HG03095 (cell line): ENCODE data around the gene CCDC85B.
"Not testable (repeated sequence)": the region's sequence is repeated elsewhere in the genome, so short reads cannot be mapped to it uniquely, and the experiment has no call there.

Experiments
- ATAC-seq: cut with Tn5 transposase; IDR thresholded peaks from one replicate; pipeline ENCODE4 v1.9.1; 2021; ENCODE audit warnings: moderate library complexity; ENCODE audit not compliant: unreplicated experiment

The CCDC85B gene

DNA sequence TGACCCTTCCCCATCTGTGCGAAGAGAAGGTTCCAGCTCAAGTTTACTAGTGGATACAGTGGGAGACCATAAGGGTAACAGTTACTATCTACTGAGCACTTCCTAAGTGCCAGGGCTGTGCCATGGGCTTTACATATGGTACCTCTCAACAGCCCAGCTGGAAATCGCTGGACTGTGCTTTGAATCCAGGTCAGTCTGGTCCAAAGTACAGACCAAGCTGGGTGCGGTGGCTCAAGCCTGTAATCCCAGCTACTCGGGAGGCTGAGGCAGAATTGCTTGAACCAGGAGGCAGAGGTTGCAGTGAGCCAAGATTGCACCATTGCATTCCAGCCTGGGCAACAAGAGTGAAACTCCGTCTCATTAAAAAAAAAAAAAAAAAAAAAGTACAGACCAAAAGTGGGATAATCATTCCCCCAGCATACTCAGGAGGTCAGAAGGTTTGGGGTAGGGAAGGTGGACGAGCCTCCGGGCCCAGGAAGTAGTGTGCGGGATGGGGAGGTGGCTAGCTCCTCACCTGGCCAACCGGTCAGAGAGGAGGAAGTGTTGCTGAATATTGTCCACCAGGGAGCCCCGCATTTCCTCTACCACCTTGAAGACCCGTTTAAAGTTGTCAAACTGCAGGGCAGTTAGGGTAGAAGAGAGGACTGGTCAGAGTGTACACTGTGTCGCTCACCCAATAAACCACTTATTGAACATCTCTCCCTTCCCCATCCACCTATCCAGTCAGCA is 4.5 kb upstream of the CCDC85B start:
- ATAC-seq = no peak

DNA sequence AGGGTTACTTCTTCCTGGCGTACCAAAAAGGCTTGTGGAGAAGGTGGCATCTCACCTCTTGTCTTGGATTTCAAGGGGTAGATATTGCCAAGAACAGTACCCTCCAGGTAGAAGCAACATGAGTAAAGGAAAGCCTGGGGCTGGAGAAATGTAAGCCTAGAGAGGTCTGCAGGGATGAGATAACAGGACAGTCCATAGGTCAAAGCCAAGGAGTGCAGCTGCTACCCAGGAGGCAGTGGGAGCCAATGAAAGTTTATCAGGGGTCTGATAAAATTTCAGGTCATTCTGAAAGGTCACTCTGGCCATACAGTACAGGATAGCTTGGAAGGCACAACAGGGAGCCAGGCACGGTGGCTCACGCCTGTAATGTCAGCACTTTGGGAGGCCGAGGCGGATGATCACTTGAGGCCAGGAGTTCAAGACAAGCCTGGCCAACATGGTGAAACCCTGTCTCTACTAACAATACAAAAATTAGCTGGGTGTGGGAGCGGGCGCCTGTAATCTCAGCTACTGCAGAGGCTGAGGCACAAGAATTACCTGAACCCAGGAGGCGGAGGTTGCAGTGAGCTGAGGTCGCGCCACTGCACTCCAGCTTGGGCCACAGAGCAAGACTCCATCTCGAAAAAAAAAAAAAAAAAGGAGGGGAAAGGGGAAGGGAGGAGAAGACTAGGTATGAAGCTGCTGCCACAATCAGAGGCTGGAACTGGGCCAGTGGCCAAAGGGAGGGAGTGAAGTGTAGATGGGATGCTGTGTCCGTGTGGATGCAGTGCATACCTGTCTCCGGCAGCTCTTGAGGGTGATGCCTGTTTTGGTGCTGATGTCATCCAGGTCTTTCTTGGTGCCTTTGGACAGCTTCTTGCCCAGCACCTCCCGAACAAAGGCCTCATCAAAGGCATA is 3.4 kb upstream of the CCDC85B start:
- no peak for ATAC-seq

DNA sequence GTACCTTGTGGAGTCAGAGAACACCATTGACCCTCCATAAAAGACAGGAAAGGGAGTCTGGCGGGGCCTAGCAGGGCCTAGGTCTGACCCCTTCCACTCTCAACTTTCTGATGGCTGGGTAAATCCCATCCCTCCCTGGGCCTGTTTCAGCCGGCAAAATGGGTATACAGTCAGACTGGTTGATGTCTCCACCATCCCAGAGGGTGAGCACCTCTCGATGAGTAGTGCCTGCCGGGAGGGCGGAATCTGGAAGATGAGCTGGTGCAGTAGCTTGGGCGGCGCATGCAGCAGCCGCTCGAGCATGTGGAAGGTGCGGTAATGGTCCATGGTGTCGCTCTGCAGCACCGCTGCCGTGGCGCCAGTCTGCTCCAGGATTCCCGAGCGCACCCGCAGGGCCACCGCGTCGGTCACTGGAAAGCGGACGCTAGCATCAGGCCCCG is 2.7 kb upstream of the CCDC85B start:
- no peak for ATAC-seq

- ATAC-seq = peak; percentile 36
Measured at GRCh38 chr11:65888163-65888814, 2.2 kb upstream of the CCDC85B start, which contains the start of gene FIBP. FIBP (minus strand) TSS chr11:65888471; CDS start chr11:65888418, 53 bp downstream.

- no peak for ATAC-seq
Measured at GRCh38 chr11:65891219-65892136, 1.0 kb downstream of the CCDC85B start.

- ATAC-seq = not testable (repeated sequence)
Measured at GRCh38 chr11:65892137-65892540, 1.7 kb downstream of the CCDC85B start.

- no peak for ATAC-seq
Measured at GRCh38 chr11:65892661-65893317, 2.3 kb downstream of the CCDC85B start.

- no peak for ATAC-seq
Measured at GRCh38 chr11:65894034-65894591, 3.6 kb downstream of the CCDC85B start.

- ATAC-seq = no peak
Measured at GRCh38 chr11:65895482-65895981, 5.1 kb downstream of the CCDC85B start.

DNA sequence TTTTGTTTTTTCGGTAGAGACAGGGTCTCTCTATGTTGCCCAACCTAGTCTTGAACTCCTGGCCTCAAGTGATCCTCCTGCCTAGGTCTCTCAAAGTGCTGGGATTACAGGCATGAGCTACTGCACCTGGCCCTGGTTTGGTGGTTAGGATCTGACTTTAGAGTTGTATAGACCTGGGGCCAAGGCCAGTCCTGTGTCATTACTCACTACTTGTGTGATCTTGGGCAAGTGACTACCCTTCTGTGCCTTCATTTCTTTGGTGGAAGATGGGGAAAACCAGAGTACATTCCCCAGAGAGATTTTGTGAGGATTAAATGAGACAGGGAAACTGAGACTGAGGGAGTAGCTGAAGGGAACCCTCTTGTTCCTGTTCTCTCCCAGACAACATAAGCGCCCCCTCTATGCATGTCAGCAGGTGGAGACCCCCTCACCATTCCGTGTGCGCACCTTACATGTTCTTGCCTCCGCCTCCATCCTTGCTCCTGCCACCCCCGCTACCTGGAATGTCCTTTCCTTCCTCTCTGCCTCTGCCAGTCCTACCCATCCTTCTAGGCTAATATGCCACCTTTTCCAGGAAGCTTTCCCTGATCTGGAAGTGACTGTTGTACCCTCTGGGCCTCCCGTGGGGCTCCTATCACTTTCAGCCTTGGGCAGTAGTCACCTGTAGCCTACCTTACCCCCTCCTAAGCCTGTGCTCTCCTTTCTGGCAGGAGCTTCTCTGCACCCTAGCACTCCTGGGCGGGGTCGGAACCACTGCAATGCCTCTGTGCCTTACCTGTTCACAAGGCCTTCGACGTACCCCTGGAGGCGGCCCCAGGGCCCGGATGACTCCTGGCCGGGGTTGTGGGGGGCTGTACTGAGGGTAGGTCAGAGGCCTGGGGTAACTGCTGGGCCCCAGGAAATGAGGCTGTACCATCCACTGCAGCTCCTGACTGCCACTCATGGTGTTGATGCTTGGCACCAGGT is 5.8 kb downstream of the CCDC85B start:
- no peak for ATAC-seq

DNA sequence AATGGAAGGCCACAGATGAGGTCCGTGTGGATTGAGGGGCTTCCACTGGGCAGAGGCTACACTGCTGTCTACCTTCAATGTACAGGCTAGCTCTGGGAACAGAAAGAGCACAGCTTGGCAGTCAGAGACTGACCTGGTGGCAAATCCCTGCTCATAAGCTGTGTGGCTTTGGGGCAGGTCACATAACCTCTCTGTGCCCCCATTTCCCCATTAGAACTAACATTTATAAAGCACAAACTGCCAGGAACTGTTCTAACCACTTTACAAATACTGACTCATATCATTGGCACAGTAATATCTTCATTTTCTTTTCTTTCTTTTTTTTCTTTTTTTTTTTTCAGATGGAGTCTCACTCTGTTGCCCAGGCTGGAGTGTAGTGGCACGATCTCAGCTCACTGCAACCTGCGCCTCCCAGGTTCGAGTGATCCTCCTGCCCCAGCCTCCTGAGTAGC is 6.6 kb downstream of the CCDC85B start:
- ATAC-seq = no peak

DNA sequence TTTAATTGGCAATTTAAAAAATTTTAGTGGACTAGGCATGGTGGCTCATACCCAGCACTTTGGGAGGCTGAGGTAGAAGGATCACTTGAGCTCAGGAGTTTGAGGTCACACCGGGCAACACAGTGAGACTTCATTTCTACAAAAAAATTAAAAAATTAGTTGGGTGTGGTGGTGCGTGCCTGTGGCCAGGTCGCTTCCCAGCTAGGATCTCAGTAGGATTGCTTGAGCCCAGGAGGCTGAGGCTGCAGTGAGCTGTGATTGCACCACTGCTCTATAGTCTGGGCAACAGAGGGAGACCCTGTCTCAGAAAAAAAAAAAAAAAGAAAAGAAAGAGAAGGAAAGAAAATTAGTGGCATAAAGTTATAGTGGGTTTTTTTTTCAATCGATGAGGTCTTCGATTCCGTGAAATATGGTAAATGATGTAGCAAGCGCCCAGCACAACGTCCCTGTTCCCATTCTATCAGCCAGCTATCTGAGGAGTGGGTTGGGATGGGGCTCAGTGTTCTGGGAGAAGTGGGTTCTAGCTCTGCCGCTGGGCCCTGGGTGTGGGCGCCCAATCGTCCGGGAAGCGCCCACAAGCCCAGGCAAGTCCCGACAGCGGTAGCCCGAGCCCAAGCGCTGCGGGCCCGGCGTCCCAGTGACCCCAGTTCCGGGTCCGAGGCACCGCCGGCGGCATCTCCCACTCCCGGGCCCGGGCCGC is 8.3 kb downstream of the CCDC85B start:
- ATAC-seq = no peak

- ATAC-seq = peak; percentile 12
Measured at GRCh38 chr11:65899356-65900124, 9.1 kb downstream of the CCDC85B start.

DNA sequence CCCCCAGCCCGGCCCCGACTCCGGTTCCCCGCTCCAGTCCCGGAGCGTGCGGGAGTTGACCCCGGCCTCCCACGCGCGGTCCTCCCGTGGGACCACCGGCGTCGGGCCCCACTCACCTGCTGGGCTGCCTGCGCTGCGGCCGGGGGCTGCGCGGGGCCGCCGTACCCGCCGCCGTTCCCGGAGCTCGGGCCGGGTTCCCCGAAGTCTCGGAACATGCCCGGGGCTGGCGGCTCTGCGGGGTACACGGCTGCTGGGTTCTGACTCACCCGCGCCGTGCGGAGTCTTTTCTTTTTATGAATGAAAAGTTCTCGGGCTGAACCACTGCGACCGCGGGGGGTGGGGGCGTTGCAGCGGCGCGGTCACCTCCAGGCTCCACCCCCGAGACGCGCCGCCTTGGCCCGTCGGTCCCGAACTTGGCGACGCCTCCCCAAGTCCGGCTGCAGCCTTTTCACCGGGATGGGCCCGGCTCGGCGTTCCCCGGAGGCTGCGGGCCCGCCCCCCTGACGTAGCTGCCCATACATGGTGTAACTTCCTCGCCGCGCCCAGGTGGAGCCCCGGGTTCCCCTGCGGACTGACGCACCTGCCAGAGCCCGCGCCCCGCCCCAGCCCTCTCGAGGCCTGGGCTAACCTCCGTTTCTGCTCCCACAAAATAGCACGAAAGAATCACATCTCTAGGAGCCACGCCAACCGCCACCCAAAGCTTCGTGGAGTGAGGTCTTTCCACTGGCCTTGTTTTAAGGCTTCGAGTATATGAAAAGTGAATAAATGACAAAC is 9.8 kb downstream of the CCDC85B start, which contains the start of gene FOSL1:
FOSL1 (minus strand) TSS at position 264 of the 774 bp plus-strand sequence; CDS start at position 215, 49 bp downstream.
- ATAC-seq = peak; percentile 64

DNA sequence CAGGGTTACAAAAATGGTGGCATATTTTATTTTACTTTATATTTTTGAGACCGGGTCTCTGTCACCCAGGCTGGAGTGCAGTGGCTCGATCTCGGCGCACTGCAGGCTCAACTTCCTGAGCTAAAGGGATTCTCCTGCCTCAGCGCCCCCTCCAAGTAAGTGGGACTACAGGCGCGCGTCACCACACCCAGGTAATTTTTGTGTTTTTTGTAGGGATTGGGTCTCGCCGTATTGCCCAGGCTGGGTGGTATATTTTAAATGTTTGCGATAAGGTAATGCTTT is 10.4 kb downstream of the CCDC85B start:
- no peak for ATAC-seq

GRCh38 chr11:65903068-65903481 is 12.6 kb downstream of the CCDC85B start:
- no peak for ATAC-seq
